Liver (tissue), 3 donors: ENCODE measurements around the gene MYOCOS.

Source experiments
- JUND ChIP-seq, 2 donors: IDR thresholded peaks; 2 replicates each; pipeline ENCODE4 v1.6.1; 2016; ENCODE audit warnings: antibody characterized with exemption in 2 of 2
- RAD21 ChIP-seq, 2 donors: IDR thresholded peaks; 2 replicates each; pipeline ENCODE4 v1.6.1; 2016; ENCODE audit warnings: antibody characterized with exemption in 2 of 2, mild to moderate bottlenecking in 2 of 2
- REST ChIP-seq: IDR thresholded peaks from 2 replicates; pipeline ENCODE4 v1.6.1; 2016; ENCODE audit warnings: antibody characterized with exemption, mild to moderate bottlenecking
- RXRA ChIP-seq, 2 donors: IDR thresholded peaks; 2 replicates each; pipeline ENCODE4 v1.6.1; 2017 to 2018; ENCODE audit warnings: antibody characterized with exemption in 2 of 2, mild to moderate bottlenecking in 1 of 2
- YY1 ChIP-seq: IDR thresholded peaks from 2 replicates; pipeline ENCODE4 v1.6.1; 2016; ENCODE audit warnings: antibody characterized with exemption, mild to moderate bottlenecking
- TF ChIP-seq, protein P1 (sequence below): fragments of 150-350 bp; IDR thresholded peaks from 2 replicates; pipeline ENCODE4 v1.5.1; 2017; ENCODE audit warnings: improper control_type of control experiment, low read depth, low read length; ENCODE audit not compliant: missing input control
- donor health status: healthy.
- donor health status: healthy.

GRCh38 chr1:171597203-171597602 is 24.8 kb upstream of the MYOCOS start:
- TF ChIP-seq JUND (IDR thresholded peaks at IDR 0.05), result no peak
- TF ChIP-seq, protein P1, sequence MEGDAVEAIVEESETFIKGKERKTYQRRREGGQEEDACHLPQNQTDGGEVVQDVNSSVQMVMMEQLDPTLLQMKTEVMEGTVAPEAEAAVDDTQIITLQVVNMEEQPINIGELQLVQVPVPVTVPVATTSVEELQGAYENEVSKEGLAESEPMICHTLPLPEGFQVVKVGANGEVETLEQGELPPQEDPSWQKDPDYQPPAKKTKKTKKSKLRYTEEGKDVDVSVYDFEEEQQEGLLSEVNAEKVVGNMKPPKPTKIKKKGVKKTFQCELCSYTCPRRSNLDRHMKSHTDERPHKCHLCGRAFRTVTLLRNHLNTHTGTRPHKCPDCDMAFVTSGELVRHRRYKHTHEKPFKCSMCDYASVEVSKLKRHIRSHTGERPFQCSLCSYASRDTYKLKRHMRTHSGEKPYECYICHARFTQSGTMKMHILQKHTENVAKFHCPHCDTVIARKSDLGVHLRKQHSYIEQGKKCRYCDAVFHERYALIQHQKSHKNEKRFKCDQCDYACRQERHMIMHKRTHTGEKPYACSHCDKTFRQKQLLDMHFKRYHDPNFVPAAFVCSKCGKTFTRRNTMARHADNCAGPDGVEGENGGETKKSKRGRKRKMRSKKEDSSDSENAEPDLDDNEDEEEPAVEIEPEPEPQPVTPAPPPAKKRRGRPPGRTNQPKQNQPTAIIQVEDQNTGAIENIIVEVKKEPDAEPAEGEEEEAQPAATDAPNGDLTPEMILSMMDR, result no peak
- TF ChIP-seq YY1, result no peak
- no peak for TF ChIP-seq RAD21 (IDR thresholded peaks at IDR 0.05)
- no peak for TF ChIP-seq REST
- TF ChIP-seq RXRA (IDR thresholded peaks at IDR 0.05), result no peak
